HepG2 (cell line): Measurements from ENCODE around the gene ACER3. TPM values are rescaled to one million over a fixed set of nuclear protein-coding genes. Genes with fewer than 3 reads are reported as not detected.

Experiments
- ATAC-seq: fragments of 200-7000 bp; cut with Tn5 transposase; 3 replicates; pipeline ENCODE4 v1.9.1; 2020; ENCODE audit warnings: mild to moderate bottlenecking, moderate library complexity
- BruUV-seq: library from RNA; stranded (reverse); fragments of 400-500 nt; replicated peaks from 2 replicates; lab custom pipeline; 2021; lab: Mats Ljungman, UMichigan
- CTCF ChIA-PET: fragments of 300-600 bp; formaldehyde crosslinking; extraction: SDS; loops from one replicate; lab custom pipeline; 2021; ENCODE audit warnings: low total read pairs, inconsistent platforms, low intra/inter-chr PET ratio; lab: Yijun Ruan, JAX
- POLR2A ChIA-PET: fragments of 350-600 bp; sonication (Branson Sonifier 250); formaldehyde crosslinking; loops from one replicate; lab custom pipeline; 2020; ENCODE audit warnings: antibody characterized with exemption, inconsistent platforms; lab: Yijun Ruan, JAX
- DNase-seq: peaks from one replicate; pipeline ENCODE4 v3.0.0-alpha.2; 2015; ENCODE audit warnings: low spot score
- FAIRE-seq: peaks from 3 replicates; lab custom pipeline; 2011; peaks lifted over from hg19 to GRCh38; lab: Jason Lieb, UNC
- H2AFZ ChIP-seq: one replicate; pipeline ENCODE4 v1.6.1; 2011; ENCODE audit warnings: low read length, inconsistent platforms
- H3K27ac ChIP-seq: fragments of 300-600 bp; 3 replicates; pipeline ENCODE4 v1.8.0; 2011; ENCODE audit warnings: mixed run types, mild to moderate bottlenecking, mixed read lengths, low read length, inconsistent platforms; ENCODE audit not compliant: insufficient read depth; ENCODE audit errors: extremely low read length
- H3K27me3 ChIP-seq, 2 experiments: fragments of 200-600 bp in 1 of 2; 2 replicates in 1 of 2; 3 replicates in 1 of 2; pipeline versions ENCODE4 v1.6.0 to v1.8.0; 2011; ENCODE audit warnings: low read length in 2 of 2, mild to moderate bottlenecking in 2 of 2, moderate library complexity in 2 of 2, inconsistent platforms in 1 of 2; ENCODE audit not compliant: insufficient read depth in 2 of 2, control insufficient read depth in 1 of 2
- H3K36me3 ChIP-seq, 2 experiments: fragments of 200-600 bp in 1 of 2; replicated peaks in 1 of 2; 2 replicates in 1 of 2; 3 replicates in 1 of 2; pipeline versions ENCODE4 v1.5.1 to v1.8.0; 2011; ENCODE audit warnings: low read length in 2 of 2, inconsistent platforms in 1 of 2; ENCODE audit not compliant: insufficient read depth in 2 of 2, control insufficient read depth in 1 of 2
- H3K4me1 ChIP-seq: 2 replicates; pipeline ENCODE4 v1.5.1; 2012; ENCODE audit warnings: low read length, inconsistent platforms; ENCODE audit not compliant: insufficient read depth
- H3K4me2 ChIP-seq: 2 replicates; pipeline ENCODE4 v1.6.0; 2011; ENCODE audit warnings: low read depth, low read length, inconsistent platforms
- H3K4me3 ChIP-seq, 3 experiments: fragments of 200-600 bp in 1 of 3; sonication (generic), shearing (Covaris generic) in 1 of 3; replicated peaks in 1 of 3; 2 replicates each; pipeline ENCODE4 v1.5.1; 2011 to 2016; ENCODE audit warnings: low read length in 3 of 3, inconsistent platforms in 2 of 3, low read depth in 2 of 3, mild to moderate bottlenecking in 2 of 3, control low read depth in 1 of 3, mixed read lengths in 1 of 3; ENCODE audit not compliant: insufficient read depth in 1 of 3
- H3K79me2 ChIP-seq: one replicate; pipeline ENCODE4 v1.6.1; 2011; ENCODE audit warnings: low read length, inconsistent platforms; ENCODE audit not compliant: insufficient read depth
- H3K9ac ChIP-seq: 2 replicates; pipeline ENCODE4 v1.6.0; 2011; ENCODE audit warnings: mild to moderate bottlenecking, low read depth, low read length, inconsistent platforms; ENCODE audit not compliant: insufficient read depth
- H3K9me3 ChIP-seq: 2 replicates; pipeline ENCODE4 v1.5.1; 2012; ENCODE audit warnings: mild to moderate bottlenecking, low read length
- H4K20me1 ChIP-seq: 2 replicates; pipeline ENCODE4 v1.6.0; 2011; ENCODE audit warnings: inconsistent platforms, mild to moderate bottlenecking, low read length, moderate library complexity; ENCODE audit not compliant: insufficient read depth
- CBX1 ChIP-seq: IDR thresholded peaks from one replicate; pipeline ENCODE4 v1.6.1; 2016; ENCODE audit warnings: antibody characterized with exemption, low read depth
- FOSL1 ChIP-seq: sonication (generic); formaldehyde crosslinking; IDR thresholded peaks from 2 replicates; pipeline ENCODE4 v1.9.0; 2021; ENCODE audit warnings: missing genetic modification reagents, borderline replicate concordance
- HOXD1 ChIP-seq: sonication (generic); formaldehyde crosslinking; IDR thresholded peaks from 2 replicates; pipeline ENCODE4 v1.5.0; 2020; ENCODE audit warnings: missing genetic modification reagents
- KIAA2018 ChIP-seq: sonication (generic); formaldehyde crosslinking; IDR thresholded peaks from 2 replicates; pipeline ENCODE4 v1.5.0; 2020; ENCODE audit warnings: mild to moderate bottlenecking, missing genetic modification reagents, borderline replicate concordance
- NFYB ChIP-seq: sonication (generic); formaldehyde crosslinking; IDR thresholded peaks from 2 replicates; pipeline ENCODE4 v1.4.0; 2020; ENCODE audit warnings: missing genetic modification reagents
- NFYC ChIP-seq: IDR thresholded peaks from 2 replicates; pipeline ENCODE4 v1.6.1; 2016; ENCODE audit warnings: missing genetic modification reagents, missing compliant biosample characterization
- NKX3-1 ChIP-seq: sonication (generic); formaldehyde crosslinking; IDR thresholded peaks from 2 replicates; pipeline ENCODE4 v1.5.0; 2020; ENCODE audit warnings: missing genetic modification reagents
- PHF20 ChIP-seq: sonication (generic); formaldehyde crosslinking; IDR thresholded peaks from 2 replicates; pipeline ENCODE4 v1.5.0; 2020; ENCODE audit warnings: mild to moderate bottlenecking, missing genetic modification reagents
- PRPF4 ChIP-seq: fragments of 200-400 bp; formaldehyde crosslinking; IDR thresholded peaks from 2 replicates; pipeline ENCODE4 v1.6.1; 2016; ENCODE audit warnings: low read length, low read depth; ENCODE audit not compliant: poor library complexity, severe bottlenecking
- TARDBP ChIP-seq: sonication (generic); formaldehyde crosslinking; IDR thresholded peaks from 2 replicates; pipeline ENCODE4 v1.8.0; 2022; ENCODE audit warnings: mild to moderate bottlenecking, missing genetic modification reagents
- ZC3H13 ChIP-seq: sonication (generic); formaldehyde crosslinking; IDR thresholded peaks from 2 replicates; pipeline ENCODE4 v1.8.1; 2023; ENCODE audit warnings: mild to moderate bottlenecking, missing genetic modification reagents, moderate library complexity
- ZNF446 ChIP-seq: sonication (generic); formaldehyde crosslinking; IDR thresholded peaks from 2 replicates; pipeline ENCODE4 v1.5.0; 2020; ENCODE audit warnings: mild to moderate bottlenecking, missing genetic modification reagents
- WGBS: methylation state at CpG from one replicate; pipeline ENCODE4 v1.1.6; 2017; ENCODE audit warnings: low lambda C conversion rate; 5-methylcytosine and 5-hydroxymethylcytosine counted together
- in situ Hi-C: cut with HindIII; loops from 2 replicates; pipeline ENCODE4 v1.10.0; 2017; ENCODE audit warnings: low pct_unique_long_range_greater_than_20kb; ENCODE audit not compliant: extremely low pct_ligation_motif_present
- intact Hi-C: fragments of 100-400 bp; cut with micrococcal nuclease; formaldehyde crosslinking; loops from one replicate; pipeline ENCODE4 v1.10.0; 2022; ENCODE audit not compliant: unreplicated experiment
- polyA plus RNA-seq, 8 experiments: library from polyadenylated mRNA; depleted of rRNA in 3 of 8; stranded (reverse) in 7 of 8; unstranded in 1 of 8; fragments of >200 nt; fragmentation: Illumina TruSeq in 4 of 8; extraction: Trizol in 4 of 8; gene quantifications; 2 replicates each; pipeline versions ENCODE4 v1.2.1 to v1.2.3, GENCODE V29; 2011 to 2016; ENCODE audit warnings: low read depth in 4 of 8, missing spikeins in 1 of 8, mixed read lengths in 1 of 8; ENCODE audit not compliant: insufficient read depth in 1 of 8
- total RNA-seq, 5 experiments: library from RNA; depleted of rRNA; stranded (reverse); fragments of >200 nt; fragmentation: Illumina TruSeq; extraction: Trizol; gene quantifications; 2 replicates each; pipeline ENCODE4 v1.2.3, GENCODE V29; 2016; ENCODE audit warnings: low read depth in 1 of 5

Gene ACER3
- total and polyA plus RNA-seq, 2 of the 13 experiments (the other 11 are each of a cell fraction or from before 2014, with no cell fraction given): 6.0 to 9.8 TPM

- POLR2A ChIA-PET: no interaction called here
- no peaks in the 10 kb centered on the region for H4K20me1 ChIP-seq
- intact Hi-C loops: no loop called here
- CTCF ChIA-PET: no interaction called here
- no peaks in the 10 kb centered on the region for H3K9me3 ChIP-seq
- 66% methylated on average over 3 of the region's 3 CpGs for WGBS
- H3K4me1 ChIP-seq: peaks cover 19% of the 10 kb centered on the region
- no peak for DNase-seq
- H3K4me2 ChIP-seq: no peak overlapping the region
- H3K36me3 ChIP-seq: no peaks in the 10 kb centered on the region
- no peak for FAIRE-seq
- in situ Hi-C loops: no loop called here
- BruUV-seq: no TSS peak
- H3K27me3 ChIP-seq: peaks cover 0 to 5% of the 10 kb centered on the region in 2 experiments; a peak in 2 of 5 replicates
- H3K4me3 ChIP-seq: no peak overlapping the region
- ATAC-seq: no peak
- no peak overlapping the region for H3K27ac ChIP-seq
- no peak for TF ChIP-seq PHF20 (CRISPR knock-in tag)
- no peak for TF ChIP-seq CBX1
- TF ChIP-seq FOSL1 (CRISPR knock-in tag): no peak
- TF ChIP-seq ZNF446 (CRISPR knock-in tag): no peak
- no peak for TF ChIP-seq HOXD1 (CRISPR knock-in tag)
- no peak for TF ChIP-seq PRPF4
- no peak for TF ChIP-seq NKX3-1
- TF ChIP-seq NFYC (CRISPR knock-in tag): peak; percentile 33; the same call in 1 of the 2 replicates
- no peak for TF ChIP-seq ZC3H13
- TF ChIP-seq NFYB (CRISPR knock-in tag): peak; percentile 32; the same call in 1 of the 2 replicates
- no peaks in the 10 kb centered on the region for H3K79me2 ChIP-seq
- no peak overlapping the region for H3K9ac ChIP-seq
- no peak overlapping the region for H2AFZ ChIP-seq
Measured at GRCh38 chr11:76843907-76844306, 16.8 kb upstream of the ACER3 start.

DNA sequence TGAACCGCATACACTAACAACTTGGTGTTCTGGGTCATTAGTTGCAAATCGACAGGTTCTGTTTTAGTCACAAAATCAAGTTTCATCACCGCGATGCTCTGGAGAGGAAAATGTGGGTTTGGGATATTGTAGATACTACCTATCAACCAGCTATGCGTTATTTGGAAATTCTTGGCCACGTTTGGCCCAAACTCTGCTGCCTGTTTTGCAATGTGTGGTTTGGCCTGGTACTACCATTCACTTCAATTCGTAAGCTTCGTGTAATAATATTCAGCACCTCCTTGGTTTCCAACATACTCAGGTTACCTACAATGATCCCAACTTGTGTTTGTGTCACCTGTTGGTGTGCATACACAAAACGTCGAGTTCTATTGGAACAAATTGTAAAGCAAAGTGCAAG lies 16.2 kb upstream of the ACER3 start:
- Histone ChIP-seq H3K27me3 (no peaks in the 10 kb centered on the region; a peak in 2 of 5 replicates), H3K4me3 (no peak overlapping the region), H3K27ac (no peak overlapping the region), H3K36me3 (no peaks in the 10 kb centered on the region), H2AFZ (no peak overlapping the region), H3K9ac (no peak overlapping the region), H3K4me1 (peaks cover 19% of the 10 kb centered on the region), H3K4me2 (no peak overlapping the region), H3K9me3 (no peaks in the 10 kb centered on the region), H4K20me1 (no peaks in the 10 kb centered on the region), H3K79me2 (no peaks in the 10 kb centered on the region)
- BruUV-seq: no TSS peak
- DNase-seq (no peak), FAIRE-seq (no peak), ATAC-seq (no peak)
- in situ Hi-C loops (no loop called here), intact Hi-C loops (no loop called here)
- CTCF ChIA-PET: no interaction called here
- POLR2A ChIA-PET: no interaction called here
- WGBS: 81% methylated on average over 10 of the region's 10 CpGs
- TF ChIP-seq TARDBP (CRISPR knock-in tag): no peak
- no peak for TF ChIP-seq KIAA2018
